H9 (cell line): ENCODE results near the gene LCNL1. TPM values are rescaled to one million over a fixed set of nuclear protein-coding genes. Genes with fewer than 3 reads are reported as not detected.

Source experiments
- DNase-seq: peaks from one replicate; pipeline ENCODE4 v3.0.0-alpha.2; 2017
- H2AFZ ChIP-seq: one replicate; pipeline ENCODE4 v1.6.1; 2013; ENCODE audit warnings: mild to moderate bottlenecking, low read length, control low read depth, moderate library complexity
- H2AK5ac ChIP-seq: 2 replicates; pipeline ENCODE4 v1.6.1; 2013; ENCODE audit warnings: low read length, control low read depth, mixed read lengths; ENCODE audit not compliant: insufficient read length
- H2BK120ac ChIP-seq: one replicate; pipeline ENCODE4 v1.6.1; 2013; ENCODE audit warnings: low read depth, mild to moderate bottlenecking, low read length, control low read depth, inconsistent platforms; ENCODE audit not compliant: poor library complexity, severe bottlenecking
- H2BK12ac ChIP-seq: 2 replicates; pipeline ENCODE4 v1.6.1; 2013; ENCODE audit warnings: low read length, control low read depth, mixed read lengths, low read depth; ENCODE audit not compliant: insufficient read length
- H2BK15ac ChIP-seq: 2 replicates; pipeline ENCODE4 v1.6.1; 2013; ENCODE audit warnings: low read depth, low read length, control low read depth
- H2BK20ac ChIP-seq: one replicate; pipeline ENCODE4 v1.6.1; 2013; ENCODE audit warnings: low read depth, mild to moderate bottlenecking, low read length, control low read depth, inconsistent platforms; ENCODE audit not compliant: poor library complexity, severe bottlenecking
- H2BK5ac ChIP-seq: 2 replicates; pipeline ENCODE4 v1.6.1; 2013; ENCODE audit warnings: low read length, control low read depth, mixed read lengths; ENCODE audit not compliant: insufficient read length
- H3K14ac ChIP-seq: 2 replicates; pipeline ENCODE4 v1.6.1; 2013; ENCODE audit warnings: low read length, control low read depth; ENCODE audit not compliant: insufficient read depth
- H3K18ac ChIP-seq: 2 replicates; pipeline ENCODE4 v1.6.1; 2013; ENCODE audit warnings: low read depth, mild to moderate bottlenecking, mixed read lengths, low read length, control low read depth; ENCODE audit not compliant: insufficient read length
- H3K23ac ChIP-seq: 2 replicates; pipeline ENCODE4 v1.6.1; 2013; ENCODE audit warnings: low read length, control low read depth, mixed read lengths, low read depth; ENCODE audit not compliant: insufficient read length
- H3K23me2 ChIP-seq: 2 replicates; pipeline ENCODE4 v1.6.1; 2013; ENCODE audit warnings: low read depth, mild to moderate bottlenecking, mixed read lengths, low read length, control low read depth; ENCODE audit not compliant: insufficient read length, poor library complexity, severe bottlenecking
- H3K27ac ChIP-seq: 2 replicates; pipeline ENCODE4 v1.5.1; 2013; ENCODE audit warnings: low read length, control low read depth, mixed read lengths, low read depth; ENCODE audit not compliant: insufficient read length
- H3K27me3 ChIP-seq: 2 replicates; pipeline ENCODE4 v1.6.1; 2013; ENCODE audit warnings: low read length, control low read depth, inconsistent platforms; ENCODE audit not compliant: insufficient read depth
- H3K4ac ChIP-seq: 2 replicates; pipeline ENCODE4 v1.6.1; 2013; ENCODE audit warnings: low read depth, mild to moderate bottlenecking, control low read depth, inconsistent platforms, low read length, moderate library complexity
- H3K4me1 ChIP-seq: 2 replicates; pipeline ENCODE4 v1.6.1; 2013; ENCODE audit warnings: low read length, control low read depth, inconsistent platforms; ENCODE audit not compliant: insufficient read depth
- H3K4me2 ChIP-seq: 2 replicates; pipeline ENCODE4 v1.6.1; 2013; ENCODE audit warnings: low read length, control low read depth, mixed read lengths; ENCODE audit not compliant: insufficient read length, insufficient read depth
- H3K56ac ChIP-seq: 2 replicates; pipeline ENCODE4 v1.6.1; 2013; ENCODE audit warnings: low read depth, mild to moderate bottlenecking, mixed read lengths, low read length, control low read depth; ENCODE audit not compliant: insufficient read length
- H3K79me1 ChIP-seq: 2 replicates; pipeline ENCODE4 v1.6.1; 2013; ENCODE audit warnings: low read depth, mild to moderate bottlenecking, moderate library complexity, low read length, control low read depth, inconsistent platforms; ENCODE audit not compliant: insufficient read depth, poor library complexity, severe bottlenecking
- H3K79me2 ChIP-seq: 2 replicates; pipeline ENCODE4 v1.6.1; 2013; ENCODE audit warnings: low read length, control low read depth, inconsistent platforms; ENCODE audit not compliant: insufficient read depth
- H3K9ac ChIP-seq: 2 replicates; pipeline ENCODE4 v1.6.1; 2013; ENCODE audit warnings: low read length, control low read depth, mixed read lengths; ENCODE audit not compliant: insufficient read length; ENCODE audit errors: extremely low read depth
- H3K9me3 ChIP-seq: one replicate; pipeline ENCODE4 v1.6.1; 2013; ENCODE audit warnings: low read depth, low read length, inconsistent platforms; ENCODE audit not compliant: control insufficient read depth
- H3T11ph ChIP-seq: one replicate; pipeline ENCODE4 v1.6.1; 2013; ENCODE audit warnings: mild to moderate bottlenecking, low read length, control low read depth, inconsistent platforms
- H4K20me1 ChIP-seq: one replicate; pipeline ENCODE4 v1.6.1; 2013; ENCODE audit not compliant: control insufficient read depth, insufficient read length, insufficient read depth
- H4K5ac ChIP-seq: 2 replicates; pipeline ENCODE4 v1.6.1; 2013; ENCODE audit warnings: low read depth, mild to moderate bottlenecking, mixed read lengths, low read length, control low read depth; ENCODE audit not compliant: insufficient read length
- H4K8ac ChIP-seq: replicated peaks from 2 replicates; pipeline ENCODE4 v1.6.1; 2013; ENCODE audit warnings: low read length, control low read depth, mixed read lengths, low read depth; ENCODE audit not compliant: insufficient read length
- H4K91ac ChIP-seq: 2 replicates; pipeline ENCODE4 v1.6.1; 2013; ENCODE audit warnings: low read depth, mild to moderate bottlenecking, moderate library complexity, mixed read lengths, low read length, control low read depth; ENCODE audit not compliant: insufficient read length
- H3K27ac Mint-ChIP-seq, 3 experiments: 2 replicates in 2 of 3; 3 replicates in 1 of 3; pipeline ENCODE4 v1.8.0; 2020 to 2021; ENCODE audit warnings: mixed read lengths in 3 of 3, mild to moderate bottlenecking in 1 of 3, moderate library complexity in 1 of 3
- H3K27me3 Mint-ChIP-seq: 2 replicates; pipeline ENCODE4 v1.8.0; 2021; ENCODE audit warnings: low read depth, mild to moderate bottlenecking, moderate library complexity, mixed read lengths
- H3K36me3 Mint-ChIP-seq, 3 experiments: 2 replicates in 2 of 3; 3 replicates in 1 of 3; pipeline ENCODE4 v1.8.0; 2020 to 2021; ENCODE audit warnings: low read depth in 3 of 3, mixed read lengths in 3 of 3; ENCODE audit not compliant: insufficient read depth in 1 of 3
- H3K4me1 Mint-ChIP-seq, 2 experiments: 2 replicates each; pipeline ENCODE4 v1.8.0; 2020; ENCODE audit warnings: mixed read lengths in 2 of 2
- H3K4me3 Mint-ChIP-seq, 2 experiments: 2 replicates in 1 of 2; 3 replicates in 1 of 2; pipeline ENCODE4 v1.8.0; 2020 to 2021; ENCODE audit warnings: mild to moderate bottlenecking in 2 of 2, mixed read lengths in 2 of 2, moderate library complexity in 1 of 2
- H3K9me3 Mint-ChIP-seq, 2 experiments: 2 replicates in 1 of 2; 3 replicates in 1 of 2; pipeline ENCODE4 v1.8.0; 2020; ENCODE audit warnings: mild to moderate bottlenecking in 2 of 2, mixed read lengths in 2 of 2, moderate library complexity in 1 of 2
- CTCF ChIP-seq: fragments of 200-600 bp; sonication (generic); conservative IDR thresholded peaks from 3 replicates; pipeline ENCODE4 v1.8.0; 2021; ENCODE audit warnings: antibody characterized with exemption, mild to moderate bottlenecking
- WGBS: extraction: QIAGEN DNeasy Blood & Tissue Kit; methylation state at CpG from one replicate; pipeline ENCODE4 v1.1.7; 2013; ENCODE audit warnings: missing lambda C conversion rate, low lambda C conversion rate, mixed read lengths; ENCODE audit not compliant: insufficient read length; ENCODE audit errors: extremely low coverage; 5-methylcytosine and 5-hydroxymethylcytosine counted together
- total RNA-seq: library from RNA; stranded (reverse); gene quantifications from 2 replicates; pipeline ENCODE4 v1.2.1, GENCODE V29; 2021

The LCNL1 gene
- total RNA-seq, 1 experiment from 2014 or later = 0.20 TPM

GRCh38 chr9:137001857-137002645 is 19.3 kb downstream of the LCNL1 start:
- Histone ChIP-seq H4K8ac (no peak overlapping the region), H3K14ac (no peak overlapping the region), H3K18ac (no peak overlapping the region), H4K20me1 (no peaks in the 10 kb centered on the region), H4K5ac (no peak overlapping the region), H3K4me2 (no peak overlapping the region), H2BK20ac (no peak overlapping the region), H3K23me2 (no peaks in the 10 kb centered on the region), H3K9me3 (no peaks in the 10 kb centered on the region), H3K4me1 (no peaks in the 10 kb centered on the region), H2BK120ac (no peak overlapping the region), H2BK12ac (no peak overlapping the region), H2BK15ac (no peak overlapping the region), H3K23ac (no peak overlapping the region), H3K9ac (no peak overlapping the region), H3K56ac (no peak overlapping the region), H3T11ph (no peak overlapping the region), H2AFZ (no peak overlapping the region), H3K4ac (no peak overlapping the region), H3K27ac (no peak overlapping the region), H2BK5ac (no peak overlapping the region), H4K91ac (no peak overlapping the region), H3K27me3 (no peaks in the 10 kb centered on the region), H3K79me2 (no peaks in the 10 kb centered on the region), H3K79me1 (no peaks in the 10 kb centered on the region), H2AK5ac (no peak overlapping the region)
- DNase-seq = no peak
- peaks cover 16 to 19% of the 10 kb centered on the region in 2 experiments for H3K9me3 Mint-ChIP-seq
- H3K27ac Mint-ChIP-seq = no peak overlapping the region
- no CpG with 5 or more reads among the region's 20 CpGs for WGBS
- H3K36me3 Mint-ChIP-seq = peaks cover 3 to 6% (median 5%) of the 10 kb centered on the region in 3 experiments; a peak in 5 of 7 replicates
- peaks cover 5 to 8% of the 10 kb centered on the region in 2 experiments for H3K4me1 Mint-ChIP-seq
- no peak for TF ChIP-seq CTCF
- H3K4me3 Mint-ChIP-seq = no peak overlapping the region
- peaks cover 15% of the 10 kb centered on the region for H3K27me3 Mint-ChIP-seq
